ENCODE measurements around the gene VPS13A. TPM values are rescaled to one million over a fixed set of nuclear protein-coding genes. Genes with fewer than 3 reads are reported as not detected.

The VPS13A gene
- total RNA-seq, 4 donors from 2014 or later = 24.6 to 31.0 (median 27.6) TPM

- no peak overlapping the region for H3K27ac ChIP-seq
- 49 to 55% methylated on average over 5 of the region's 5 CpGs for WGBS, 2 donors
Measured at GRCh38 chr9:77417566-77417965, 240.2 kb downstream of the VPS13A start.

GRCh38 chr9:77418226-77418625 is 240.9 kb downstream of the VPS13A start:
- no peaks in the 10 kb centered on the region for H3K36me3 ChIP-seq
- no peak overlapping the region for H3K27ac ChIP-seq
- H3K4me1 ChIP-seq = no peaks in the 10 kb centered on the region
- H3K27me3 ChIP-seq = no peaks in the 10 kb centered on the region
- H3K4me3 ChIP-seq = no peak overlapping the region
- TF ChIP-seq POLR2A (IDR thresholded peaks at IDR 0.05) (no peak), CTCF (IDR thresholded peaks at IDR 0.05) (no peak), EP300 (IDR thresholded peaks at IDR 0.05) (no peak)
- DNase-seq (ENCODE audit: low spot score in 2 of 2) = no peak
- H3K9me3 ChIP-seq = no peaks in the 10 kb centered on the region

More at GRCh38 chr9:77417566-77417965, 240.2 kb downstream of the VPS13A start:
- no peak for DNase-seq (ENCODE audit: low spot score in 2 of 2)
- no peaks in the 10 kb centered on the region for H3K9me3 ChIP-seq
- H3K4me3 ChIP-seq = no peak overlapping the region
- H3K4me1 ChIP-seq = no peaks in the 10 kb centered on the region
- H3K36me3 ChIP-seq = no peaks in the 10 kb centered on the region
- TF ChIP-seq EP300 (IDR thresholded peaks at IDR 0.05) = no peak
- TF ChIP-seq CTCF (IDR thresholded peaks at IDR 0.05) = no peak
- no peak for TF ChIP-seq POLR2A (IDR thresholded peaks at IDR 0.05)
- H3K27me3 ChIP-seq = no peaks in the 10 kb centered on the region

GRCh38 chr9:77420641-77421040 is 243.3 kb downstream of the VPS13A start:
- 70 to 89% methylated on average over 2 of the region's 2 CpGs for WGBS, 2 donors
- no peak overlapping the region for H3K4me3 ChIP-seq
- TF ChIP-seq EP300 (IDR thresholded peaks at IDR 0.05) = no peak
- no peak for TF ChIP-seq POLR2A (IDR thresholded peaks at IDR 0.05)
- TF ChIP-seq CTCF (IDR thresholded peaks at IDR 0.05) = no peak

GRCh38 chr9:77421506-77422265 is 244.4 kb downstream of the VPS13A start:
- H3K9me3 ChIP-seq = no peaks in the 10 kb centered on the region
- H3K4me3 ChIP-seq = no peak overlapping the region
- TF ChIP-seq EP300 (IDR thresholded peaks at IDR 0.05) = no peak
- no peak for TF ChIP-seq CTCF (IDR thresholded peaks at IDR 0.05)
- TF ChIP-seq POLR2A (IDR thresholded peaks at IDR 0.05) = no peak
- WGBS, 2 donors = 93 to 94% methylated on average over 10 of the region's 10 CpGs
- no peaks in the 10 kb centered on the region for H3K27me3 ChIP-seq
- H3K4me1 ChIP-seq = no peaks in the 10 kb centered on the region
- H3K36me3 ChIP-seq = no peaks in the 10 kb centered on the region
- no peak for DNase-seq (ENCODE audit: low spot score in 2 of 2)
- no peak overlapping the region for H3K27ac ChIP-seq

More at GRCh38 chr9:77420641-77421040, 243.3 kb downstream of the VPS13A start:
- H3K4me1 ChIP-seq = no peaks in the 10 kb centered on the region
- H3K36me3 ChIP-seq = no peaks in the 10 kb centered on the region
- H3K9me3 ChIP-seq = no peaks in the 10 kb centered on the region
- H3K27me3 ChIP-seq = no peaks in the 10 kb centered on the region
- no peak overlapping the region for H3K27ac ChIP-seq
- no peak for DNase-seq (ENCODE audit: low spot score in 2 of 2)

GRCh38 chr9:77422969-77423368 is 245.6 kb downstream of the VPS13A start:
- Histone ChIP-seq H3K27me3 (no peaks in the 10 kb centered on the region), H3K9me3 (no peaks in the 10 kb centered on the region), H3K4me1 (no peaks in the 10 kb centered on the region), H3K36me3 (no peaks in the 10 kb centered on the region), H3K4me3 (no peak overlapping the region), H3K27ac (no peak overlapping the region)
- DNase-seq (ENCODE audit: low spot score in 2 of 2) = no peak
- TF ChIP-seq POLR2A (IDR thresholded peaks at IDR 0.05) (no peak), CTCF (IDR thresholded peaks at IDR 0.05) (no peak), EP300 (IDR thresholded peaks at IDR 0.05) (no peak)
- 98% methylated on average over 3 of the region's 3 CpGs for WGBS, 2 donors

Data from tibial nerve (tissue), 4 donors.